B cell (primary cell): ENCODE results near the gene ZSCAN25. TPM values are rescaled to one million over a fixed set of nuclear protein-coding genes. Genes with fewer than 3 reads are reported as not detected.

Source experiments
- ATAC-seq: fragments of 200-7000 bp; cut with Tn5 transposase; one replicate; pipeline ENCODE4 v1.10.0; 2021; ENCODE audit warnings: low read depth, mild to moderate bottlenecking, moderate number of reproducible peaks, moderate library complexity
- CTCF ChIA-PET: fragments of 350-600 bp; sonication (Branson Sonifier 250); formaldehyde crosslinking; loops from one replicate; lab custom pipeline; 2021; ENCODE audit warnings: antibody characterized with exemption, inconsistent platforms; lab: Charles Lee
- POLR2A ChIA-PET: fragments of 350-600 bp; sonication (Branson Sonifier 250); formaldehyde crosslinking; loops from one replicate; lab custom pipeline; 2021; ENCODE audit warnings: antibody characterized with exemption; lab: Charles Lee
- DNase-seq: peaks from one replicate; pipeline ENCODE4 v3.0.0; 2013
- H2AFZ ChIP-seq: 2 replicates; pipeline ENCODE4 v1.6.1; 2012; ENCODE audit warnings: mild to moderate bottlenecking, low read depth, low read length; ENCODE audit not compliant: insufficient read depth, poor library complexity, severe bottlenecking
- H3K27ac ChIP-seq, 2 donors: 1 replicate in 1 of 2; 2 replicates in 1 of 2; pipeline ENCODE4 v1.5.1; 2012 to 2013; ENCODE audit warnings: low read length in 2 of 2, mild to moderate bottlenecking in 2 of 2, moderate library complexity in 1 of 2
- H3K27me3 ChIP-seq, 4 experiments: fragments of 200-600 bp in 1 of 4; sonication (generic) in 1 of 4; replicated peaks in 1 of 4; 1 replicate in 2 of 4; 2 replicates in 2 of 4; pipeline versions ENCODE4 v1.6.1 to v1.7.0; 2013 to 2016; ENCODE audit warnings: low read length in 3 of 4, mild to moderate bottlenecking in 2 of 4, mixed read lengths in 1 of 4, moderate library complexity in 1 of 4; ENCODE audit not compliant: insufficient read depth in 4 of 4, control insufficient read depth in 3 of 4; ENCODE audit errors: control extremely low read depth in 1 of 4
- H3K36me3 ChIP-seq, 2 experiments: replicated peaks in 1 of 2; 1 replicate in 1 of 2; 2 replicates in 1 of 2; pipeline versions ENCODE4 v1.6.1 to v1.7.1; 2013; ENCODE audit warnings: low read length in 1 of 2; ENCODE audit not compliant: insufficient read depth in 2 of 2, control insufficient read depth in 1 of 2; ENCODE audit errors: control extremely low read depth in 1 of 2, extremely low read depth in 1 of 2
- H3K4me1 ChIP-seq, 2 donors: fragments of 200-600 bp in 1 of 2; sonication (generic) in 1 of 2; 1 replicate in 1 of 2; 2 replicates in 1 of 2; pipeline versions ENCODE4 v1.5.1 to v1.6.1; 2013 to 2017; ENCODE audit warnings: low read length in 2 of 2; ENCODE audit not compliant: control insufficient read depth in 2 of 2, insufficient read depth in 2 of 2
- H3K4me2 ChIP-seq: replicated peaks from 2 replicates; pipeline ENCODE3; 2012; ENCODE audit warnings: mild to moderate bottlenecking, low read depth, low read length; ENCODE audit not compliant: poor library complexity, severe bottlenecking
- H3K4me3 ChIP-seq, 5 experiments: fragments of 200-600 bp in 1 of 5; sonication (generic) in 1 of 5; 1 replicate in 3 of 5; 2 replicates in 2 of 5; pipeline versions ENCODE4 v1.5.1 to v1.7.0; 2011 to 2016; ENCODE audit warnings: low read length in 4 of 5, mild to moderate bottlenecking in 4 of 5, low read depth in 2 of 5, control low read depth in 1 of 5, moderate library complexity in 1 of 5; ENCODE audit not compliant: insufficient read depth in 1 of 5; ENCODE audit errors: control extremely low read depth in 1 of 5, extremely low read depth in 1 of 5
- H3K79me2 ChIP-seq: fragments of 200-600 bp; sonication (generic); one replicate; pipeline ENCODE4 v1.6.0; 2016; ENCODE audit warnings: low read length; ENCODE audit not compliant: control insufficient read depth, insufficient read depth
- H3K9ac ChIP-seq: fragments of 200-600 bp; sonication (generic); 2 replicates; pipeline ENCODE4 v1.6.1; 2017; ENCODE audit warnings: mild to moderate bottlenecking, low read length, moderate library complexity
- H3K9me3 ChIP-seq, 3 donors: one replicate each; pipeline versions ENCODE4 v1.6.1 to v1.7.1; 2013; ENCODE audit warnings: low read length in 2 of 3; ENCODE audit not compliant: control insufficient read depth in 2 of 3, insufficient read depth in 1 of 3; ENCODE audit errors: control extremely low read depth in 1 of 3
- H4K20me1 ChIP-seq: 2 replicates; pipeline ENCODE4 v1.6.0; 2012; ENCODE audit warnings: mild to moderate bottlenecking, low read length; ENCODE audit not compliant: insufficient read depth, control insufficient read depth, poor library complexity, severe bottlenecking
- H3K27ac Mint-ChIP-seq: one replicate; pipeline ENCODE4 v1.8.0; 2021; ENCODE audit warnings: mixed read lengths
- H3K27me3 Mint-ChIP-seq: one replicate; pipeline ENCODE4 v1.8.0; 2021; ENCODE audit warnings: mixed read lengths
- H3K4me1 Mint-ChIP-seq: one replicate; pipeline ENCODE4 v1.8.0; 2021; ENCODE audit warnings: mixed read lengths
- H3K4me3 Mint-ChIP-seq: one replicate; pipeline ENCODE4 v1.8.0; 2021; ENCODE audit warnings: mixed read lengths
- H3K9me3 Mint-ChIP-seq: one replicate; pipeline ENCODE4 v1.8.0; 2022; ENCODE audit warnings: mixed read lengths; ENCODE audit not compliant: insufficient read depth
- EZH2 ChIP-seq: IDR thresholded peaks from 2 replicates; pipeline ENCODE4 v1.6.1; 2012; ENCODE audit warnings: borderline replicate concordance, low read depth, mild to moderate bottlenecking, moderate library complexity, low read length; ENCODE audit not compliant: insufficient read depth, poor library complexity, severe bottlenecking
- WGBS: methylation state at CpG from one replicate; pipeline ENCODE4 v1.1.5; 2013; ENCODE audit warnings: missing lambda C conversion rate; ENCODE audit not compliant: insufficient coverage; 5-methylcytosine and 5-hydroxymethylcytosine counted together
- intact Hi-C: fragments of 100-400 bp; cut with micrococcal nuclease; formaldehyde crosslinking; loops from one replicate; pipeline ENCODE4 v1.10.0; 2022
- polyA plus RNA-seq: library from polyadenylated mRNA; depleted of rRNA; stranded (reverse); fragments of >200 nt; gene quantifications from 2 replicates; pipeline ENCODE4 v1.2.3, GENCODE V29; 2012
- total RNA-seq, 2 donors: library from RNA; stranded (reverse); fragments of 120-200 nt in 1 of 2; gene quantifications; 1 replicate in 1 of 2; 2 replicates in 1 of 2; pipeline versions ENCODE4 v1.2.3 to v1.2.4, GENCODE V29; 2013 to 2022
- TF ChIP-seq, protein P1 (sequence below): fragments of 200-600 bp; IDR thresholded peaks from one replicate; pipeline ENCODE4 v1.8.0; 2022; ENCODE audit warnings: antibody characterized with exemption, mild to moderate bottlenecking

ZSCAN25 gene
- total and polyA plus RNA-seq, 2 donors (not counting 1 experiment from before 2014, with no cell fraction given), result 11.8 to 39.5 TPM

GRCh38 chr7:99674995-99675742 is 58.4 kb downstream of the ZSCAN25 start:
- no peak overlapping the region for H3K4me3 Mint-ChIP-seq
- DNase-seq (no peak), ATAC-seq (no peak)
- H4K20me1 ChIP-seq, result no peaks in the 10 kb centered on the region
- H3K9me3 ChIP-seq, result no peaks in the 10 kb centered on the region
- ChIA-PET CTCF (no interaction called here), POLR2A (no interaction called here)
- H3K4me2 ChIP-seq, result no peak overlapping the region
- H3K4me1 Mint-ChIP-seq, result peaks cover 4% of the 10 kb centered on the region
- H3K9ac ChIP-seq, result no peak overlapping the region
- no peaks in the 10 kb centered on the region for H3K4me1 ChIP-seq
- 88% methylated on average over 1 of the region's 2 CpGs for WGBS
- TF ChIP-seq EZH2, result no peak
- TF ChIP-seq, protein P1, sequence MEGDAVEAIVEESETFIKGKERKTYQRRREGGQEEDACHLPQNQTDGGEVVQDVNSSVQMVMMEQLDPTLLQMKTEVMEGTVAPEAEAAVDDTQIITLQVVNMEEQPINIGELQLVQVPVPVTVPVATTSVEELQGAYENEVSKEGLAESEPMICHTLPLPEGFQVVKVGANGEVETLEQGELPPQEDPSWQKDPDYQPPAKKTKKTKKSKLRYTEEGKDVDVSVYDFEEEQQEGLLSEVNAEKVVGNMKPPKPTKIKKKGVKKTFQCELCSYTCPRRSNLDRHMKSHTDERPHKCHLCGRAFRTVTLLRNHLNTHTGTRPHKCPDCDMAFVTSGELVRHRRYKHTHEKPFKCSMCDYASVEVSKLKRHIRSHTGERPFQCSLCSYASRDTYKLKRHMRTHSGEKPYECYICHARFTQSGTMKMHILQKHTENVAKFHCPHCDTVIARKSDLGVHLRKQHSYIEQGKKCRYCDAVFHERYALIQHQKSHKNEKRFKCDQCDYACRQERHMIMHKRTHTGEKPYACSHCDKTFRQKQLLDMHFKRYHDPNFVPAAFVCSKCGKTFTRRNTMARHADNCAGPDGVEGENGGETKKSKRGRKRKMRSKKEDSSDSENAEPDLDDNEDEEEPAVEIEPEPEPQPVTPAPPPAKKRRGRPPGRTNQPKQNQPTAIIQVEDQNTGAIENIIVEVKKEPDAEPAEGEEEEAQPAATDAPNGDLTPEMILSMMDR, result no peak
- no peak overlapping the region for H3K27ac ChIP-seq
- intact Hi-C loops, result no loop called here
- H3K27me3 Mint-ChIP-seq, result peaks cover 7% of the 10 kb centered on the region
- H3K9me3 Mint-ChIP-seq, result no peaks in the 10 kb centered on the region
- H2AFZ ChIP-seq, result no peak overlapping the region
- no peaks in the 10 kb centered on the region for H3K79me2 ChIP-seq
- no peaks in the 10 kb centered on the region for H3K36me3 ChIP-seq
- no peaks in the 10 kb centered on the region for H3K27me3 ChIP-seq
- H3K27ac Mint-ChIP-seq, result no peak overlapping the region
- H3K4me3 ChIP-seq, result no peak overlapping the region

DNA sequence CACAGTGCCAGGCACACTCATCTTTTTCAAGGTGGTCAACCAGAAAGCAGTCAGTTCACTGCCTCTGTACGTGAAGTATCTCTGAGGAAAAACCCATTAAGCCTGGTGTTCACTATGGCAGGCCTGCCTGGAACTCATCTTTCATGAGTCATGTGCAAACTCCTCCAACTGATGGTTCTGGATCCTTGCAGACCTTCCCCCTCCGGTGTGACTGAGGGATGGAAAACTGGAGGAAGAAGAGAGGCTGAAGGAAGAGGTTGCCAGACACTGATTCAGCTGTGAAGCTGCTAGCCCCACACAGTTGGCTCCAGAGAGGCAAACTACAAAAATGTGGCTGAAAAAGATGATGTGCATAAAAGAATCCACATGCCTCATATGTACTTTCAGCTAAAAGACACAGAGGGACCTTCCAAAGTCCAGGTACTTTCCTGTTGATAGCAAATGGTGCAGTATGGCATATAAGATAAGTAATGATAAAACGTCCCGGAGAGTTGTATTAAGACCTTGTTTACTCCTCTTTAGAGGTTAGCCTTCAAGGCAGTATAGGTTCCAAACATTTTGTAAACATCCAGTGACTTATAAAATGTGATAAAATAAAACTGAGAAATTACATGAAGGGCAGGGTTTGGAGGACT is 60.4 kb downstream of the ZSCAN25 start:
- ChIA-PET POLR2A (no interaction called here), CTCF (no interaction called here)
- intact Hi-C loops, result no loop called here

More for the DNA sequence above, 60.4 kb downstream of the ZSCAN25 start:
- Histone ChIP-seq H3K4me3 (no peak overlapping the region), H3K4me2 (no peak overlapping the region), H3K4me1 (no peaks in the 10 kb centered on the region), H3K27me3 (no peaks in the 10 kb centered on the region), H3K9me3 (peaks cover 0 to 4% (median under 1%) of the 10 kb centered on the region in 3 donors), H3K27ac (no peak overlapping the region), H4K20me1 (no peaks in the 10 kb centered on the region), H3K9ac (no peak overlapping the region), H3K36me3 (no peaks in the 10 kb centered on the region), H2AFZ (no peak overlapping the region), H3K79me2 (no peaks in the 10 kb centered on the region)
- Mint-ChIP-seq H3K4me1 (peaks cover 4% of the 10 kb centered on the region), H3K27ac (no peak overlapping the region), H3K4me3 (no peak overlapping the region), H3K9me3 (no peaks in the 10 kb centered on the region), H3K27me3 (peaks cover 13% of the 10 kb centered on the region)
- 90% methylated on average over 2 of the region's 4 CpGs for WGBS
- no peak for DNase-seq
- ATAC-seq, result no peak
- TF ChIP-seq, protein P1, result no peak
- TF ChIP-seq EZH2, result no peak
